Measurements from ENCODE around the gene PIP4K2A.

The PIP4K2A gene

DNA sequence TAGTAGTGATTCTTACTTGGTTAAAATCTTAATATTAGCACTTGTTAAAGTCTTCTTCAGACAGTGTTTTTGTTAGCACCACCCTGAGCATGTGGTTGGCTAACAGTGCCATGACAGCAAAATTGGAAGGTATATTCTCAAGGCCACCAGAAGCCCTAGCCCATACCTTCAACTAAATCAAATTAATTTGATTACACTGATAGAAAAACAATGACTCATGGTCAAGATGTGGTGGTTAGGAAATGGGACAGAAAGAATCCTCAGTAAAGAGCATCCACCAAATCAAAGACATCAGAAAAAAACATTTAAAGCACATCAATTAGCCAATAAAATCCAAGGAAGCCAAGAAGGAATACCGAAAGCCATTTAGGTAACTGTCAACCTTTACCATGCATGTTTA, 75.5 kb downstream of the PIP4K2A start:
- TF ChIP-seq, protein P1, sequence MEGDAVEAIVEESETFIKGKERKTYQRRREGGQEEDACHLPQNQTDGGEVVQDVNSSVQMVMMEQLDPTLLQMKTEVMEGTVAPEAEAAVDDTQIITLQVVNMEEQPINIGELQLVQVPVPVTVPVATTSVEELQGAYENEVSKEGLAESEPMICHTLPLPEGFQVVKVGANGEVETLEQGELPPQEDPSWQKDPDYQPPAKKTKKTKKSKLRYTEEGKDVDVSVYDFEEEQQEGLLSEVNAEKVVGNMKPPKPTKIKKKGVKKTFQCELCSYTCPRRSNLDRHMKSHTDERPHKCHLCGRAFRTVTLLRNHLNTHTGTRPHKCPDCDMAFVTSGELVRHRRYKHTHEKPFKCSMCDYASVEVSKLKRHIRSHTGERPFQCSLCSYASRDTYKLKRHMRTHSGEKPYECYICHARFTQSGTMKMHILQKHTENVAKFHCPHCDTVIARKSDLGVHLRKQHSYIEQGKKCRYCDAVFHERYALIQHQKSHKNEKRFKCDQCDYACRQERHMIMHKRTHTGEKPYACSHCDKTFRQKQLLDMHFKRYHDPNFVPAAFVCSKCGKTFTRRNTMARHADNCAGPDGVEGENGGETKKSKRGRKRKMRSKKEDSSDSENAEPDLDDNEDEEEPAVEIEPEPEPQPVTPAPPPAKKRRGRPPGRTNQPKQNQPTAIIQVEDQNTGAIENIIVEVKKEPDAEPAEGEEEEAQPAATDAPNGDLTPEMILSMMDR (IDR thresholded peaks at IDR 0.05) = no peak

DNA sequence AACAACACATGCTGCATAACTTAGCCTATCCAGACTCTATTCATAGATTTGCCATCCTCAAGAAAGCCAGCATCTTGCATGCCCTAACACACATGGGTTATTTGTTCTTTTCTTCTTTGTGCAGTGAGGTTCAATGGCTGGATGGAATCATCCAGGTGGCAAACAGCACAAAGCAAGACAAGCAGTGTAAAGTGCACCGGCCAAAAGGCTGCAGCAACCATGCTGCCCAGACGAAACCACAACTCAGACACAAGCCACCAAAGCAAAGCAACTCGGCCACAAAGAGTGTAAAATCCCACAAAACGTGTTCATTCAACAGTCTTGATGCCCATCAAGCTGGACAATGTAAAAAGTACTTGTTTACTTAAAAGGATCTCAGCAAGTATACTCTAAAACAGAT, 76.9 kb downstream of the PIP4K2A start:
- TF ChIP-seq, protein P1 (IDR thresholded peaks at IDR 0.05) = no peak

DNA sequence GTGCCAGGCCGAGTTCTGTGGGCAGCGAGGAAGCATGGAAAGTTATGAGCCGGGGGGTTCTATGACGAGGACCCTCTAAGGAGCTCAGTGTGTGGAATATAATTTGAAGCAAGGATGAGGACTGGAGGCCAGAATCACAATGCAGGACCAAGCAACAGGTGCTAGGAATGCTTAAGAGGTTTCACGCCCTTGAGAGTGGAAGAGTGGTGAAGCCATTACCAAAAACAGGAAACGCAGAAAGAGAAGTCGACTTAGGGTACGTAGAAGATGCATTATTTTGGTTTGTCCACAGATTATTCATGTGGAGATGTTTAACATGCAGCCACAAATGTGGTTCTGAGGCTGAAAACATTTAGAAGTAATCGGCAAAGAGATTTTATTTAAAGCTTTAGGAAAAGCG, 78.7 kb downstream of the PIP4K2A start:
- TF ChIP-seq, protein P1 (IDR thresholded peaks at IDR 0.05) = no peak

DNA sequence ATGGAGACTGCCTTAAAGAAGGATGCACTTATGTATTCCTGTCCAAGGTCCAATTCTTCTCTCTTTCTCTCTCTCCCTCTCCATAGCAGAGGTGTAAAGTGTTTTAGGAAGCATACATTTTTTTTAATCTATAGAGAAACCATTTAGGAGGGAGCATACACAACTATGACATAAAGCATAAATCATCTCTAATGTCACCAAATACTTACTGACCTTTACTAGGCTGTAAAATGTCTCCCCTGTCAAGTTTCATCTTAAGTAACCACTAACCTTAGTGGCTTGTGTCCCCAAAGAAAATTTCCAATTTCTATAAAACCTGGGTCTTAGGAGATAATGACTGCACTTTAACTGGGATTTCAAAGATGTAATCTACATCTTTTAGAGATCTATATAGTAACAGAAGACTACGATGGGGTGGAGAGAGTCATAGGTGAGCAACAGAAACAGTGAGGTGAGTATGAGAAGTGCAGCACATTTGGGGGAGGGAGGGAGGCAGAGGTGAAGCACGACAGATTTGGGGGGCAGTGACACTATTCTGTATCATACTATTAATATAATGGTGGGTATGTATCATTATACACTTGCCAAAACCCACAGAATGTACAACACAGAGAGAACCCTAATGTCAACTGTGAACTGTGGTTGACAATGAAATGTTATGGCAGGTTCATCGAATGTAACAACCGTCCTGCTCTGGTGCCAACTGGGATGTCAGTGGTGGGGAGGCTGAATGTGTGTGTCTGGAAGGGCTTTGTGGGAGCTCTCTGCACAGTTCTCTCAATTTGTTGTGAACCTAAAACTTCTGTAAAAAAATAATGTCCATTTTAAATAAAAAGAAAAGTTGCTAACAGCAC, 79.5 kb downstream of the PIP4K2A start:
- TF ChIP-seq, protein P1 (IDR thresholded peaks at IDR 0.05) = no peak

DNA sequence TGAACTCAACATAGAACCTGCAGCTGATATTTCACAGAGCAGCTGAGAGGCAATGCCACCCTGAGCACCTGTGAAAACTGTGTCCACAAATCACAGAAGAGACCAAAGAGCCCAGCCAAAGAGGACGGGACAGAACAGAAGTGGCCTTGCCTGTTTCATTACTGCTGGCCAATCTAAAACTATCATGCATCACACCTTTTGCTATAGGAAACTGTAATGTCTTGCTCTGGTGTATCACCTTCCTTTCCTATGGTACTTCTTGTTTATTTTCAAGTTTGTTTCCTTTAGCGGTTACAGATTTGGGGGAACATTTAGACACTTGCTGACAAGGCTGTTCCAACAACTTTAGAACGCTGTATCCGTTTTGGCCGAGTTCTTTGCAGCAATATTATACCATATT, 80.3 kb downstream of the PIP4K2A start:
- TF ChIP-seq, protein P1 (IDR thresholded peaks at IDR 0.05) = no peak

DNA sequence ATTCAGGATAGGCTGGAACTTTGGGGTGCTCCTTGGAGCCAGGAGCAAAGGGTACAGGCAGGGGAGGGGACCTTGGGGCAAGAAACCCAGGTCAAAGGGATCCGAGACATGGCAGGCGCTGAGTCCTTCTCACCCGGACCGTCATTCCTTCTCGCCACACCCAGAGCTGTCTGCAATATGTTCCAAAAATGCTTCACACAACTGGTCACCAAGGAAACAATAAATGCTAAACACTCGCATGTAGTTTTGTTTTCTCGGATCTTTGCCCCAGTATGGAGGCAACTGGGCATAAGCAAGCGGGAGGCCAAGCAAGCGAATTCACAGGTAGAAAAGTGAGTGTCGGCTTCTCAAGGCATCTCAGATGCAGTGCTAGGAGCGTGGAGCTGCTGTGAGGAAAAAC, 80.8 kb downstream of the PIP4K2A start:
- TF ChIP-seq, protein P1 (IDR thresholded peaks at IDR 0.05) = no peak

DNA sequence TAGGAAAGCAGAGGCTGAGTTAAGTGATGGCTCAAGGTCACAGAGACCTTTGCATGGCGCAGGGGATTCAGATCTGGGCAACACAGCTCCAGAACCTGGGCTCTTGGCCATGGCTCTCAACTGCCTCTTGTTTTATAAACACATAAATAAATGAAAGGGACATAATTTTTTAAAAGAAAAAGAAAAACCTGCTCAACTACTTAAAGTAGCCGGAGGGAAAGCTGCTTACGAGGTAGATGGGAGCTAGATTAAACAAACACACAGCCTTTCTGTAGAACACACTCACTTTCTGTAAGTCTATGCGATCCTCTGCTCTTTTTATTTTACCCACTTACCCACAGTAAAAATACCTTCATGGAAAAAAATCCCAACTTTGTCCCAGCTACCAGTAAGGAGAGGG, 81.3 kb downstream of the PIP4K2A start:
- TF ChIP-seq, protein P1 (IDR thresholded peaks at IDR 0.05) = no peak

Data from LNCAP (cell line).